HUES48 (cell line): ENCODE data around the gene EXOC8.
"Not testable (repeated sequence)": the region's sequence is repeated elsewhere in the genome, so short reads cannot be mapped to it uniquely, and the experiment has no call there.

ENCODE experiments used
- H3K27ac ChIP-seq: one replicate; pipeline ENCODE4 v1.7.0; 2013; ENCODE audit warnings: low read depth, low read length, inconsistent platforms
- H3K27me3 ChIP-seq: 2 replicates; pipeline ENCODE4 v1.6.1; 2013; ENCODE audit warnings: mild to moderate bottlenecking, low read length; ENCODE audit not compliant: control insufficient read depth, insufficient read depth
- H3K36me3 ChIP-seq: 2 replicates; pipeline ENCODE4 v1.6.1; 2013; ENCODE audit warnings: low read length; ENCODE audit not compliant: control insufficient read depth, insufficient read depth
- H3K4me1 ChIP-seq: 2 replicates; pipeline ENCODE4 v1.6.1; 2013; ENCODE audit warnings: mild to moderate bottlenecking, low read length; ENCODE audit not compliant: control insufficient read depth, insufficient read depth
- H3K4me3 ChIP-seq: 2 replicates; pipeline ENCODE4 v1.5.1; 2013; ENCODE audit warnings: mild to moderate bottlenecking, low read depth, low read length
- H3K9ac ChIP-seq: 2 replicates; pipeline ENCODE4 v1.6.1; 2013; ENCODE audit warnings: mild to moderate bottlenecking, low read depth, low read length, moderate library complexity
- H3K9me3 ChIP-seq: 2 replicates; pipeline ENCODE4 v1.6.1; 2013; ENCODE audit warnings: low read length; ENCODE audit not compliant: control insufficient read depth, insufficient read depth

Gene EXOC8

GRCh38 chr1:231351816-231352215 is 14.2 kb upstream of the EXOC8 start:
- H3K4me1 ChIP-seq = no peaks in the 10 kb centered on the region
- peaks cover 62% of the 10 kb centered on the region for H3K36me3 ChIP-seq
- no peak overlapping the region for H3K27ac ChIP-seq
- H3K9ac ChIP-seq = no peak overlapping the region
- no peak overlapping the region for H3K4me3 ChIP-seq
- H3K27me3 ChIP-seq = no peaks in the 10 kb centered on the region
- H3K9me3 ChIP-seq = no peaks in the 10 kb centered on the region

- peaks cover 74% of the 10 kb centered on the region for H3K36me3 ChIP-seq
- not testable (repeated sequence) for H3K27ac ChIP-seq, H3K9me3 ChIP-seq, H3K27me3 ChIP-seq, H3K4me3 ChIP-seq, H3K9ac ChIP-seq, H3K4me1 ChIP-seq
These were observed 11.2 kb upstream of the EXOC8 start for GRCh38 chr1:231348856-231349255.

- Histone ChIP-seq H3K36me3 (peaks cover 76% of the 10 kb centered on the region), H3K9me3 (no peaks in the 10 kb centered on the region), H3K4me1 (no peaks in the 10 kb centered on the region), H3K27ac (no peak overlapping the region), H3K9ac (no peak overlapping the region), H3K4me3 (no peak overlapping the region), H3K27me3 (no peaks in the 10 kb centered on the region)
These were observed 10.8 kb upstream of the EXOC8 start for GRCh38 chr1:231348442-231348841.

- no peak overlapping the region for H3K4me3 ChIP-seq
- no peak overlapping the region for H3K27ac ChIP-seq
- H3K27me3 ChIP-seq = no peaks in the 10 kb centered on the region
- no peaks in the 10 kb centered on the region for H3K9me3 ChIP-seq
- peaks cover 72% of the 10 kb centered on the region for H3K36me3 ChIP-seq
- no peak overlapping the region for H3K9ac ChIP-seq
- no peaks in the 10 kb centered on the region for H3K4me1 ChIP-seq
These were observed 10.3 kb upstream of the EXOC8 start for GRCh38 chr1:231347961-231348360.

- H3K27me3 ChIP-seq = no peaks in the 10 kb centered on the region
- H3K9me3 ChIP-seq = no peaks in the 10 kb centered on the region
- no peak overlapping the region for H3K27ac ChIP-seq
- peaks cover 32% of the 10 kb centered on the region for H3K36me3 ChIP-seq
- H3K4me3 ChIP-seq = no peak overlapping the region
- H3K4me1 ChIP-seq = peaks cover 13% of the 10 kb centered on the region
- no peak overlapping the region for H3K9ac ChIP-seq
These were observed 2.8 kb upstream of the EXOC8 start for GRCh38 chr1:231340328-231341013.

GRCh38 chr1:231338270-231339128 is 847 bp upstream of the EXOC8 start, which contains the start of gene SPRTN:
Gene SPRTN (plus strand): TSS chr1:231338293. CDS start chr1:231338384, 91 bp downstream.
- H3K27ac ChIP-seq = peak within 1 kb of the TSS; percentile 93
- peak within 1 kb of the TSS; percentile 84 for H3K4me3 ChIP-seq
- H3K27me3 ChIP-seq = no peaks in the 10 kb centered on the region
- peak within 1 kb of the TSS; percentile 79 for H3K9ac ChIP-seq
- H3K9me3 ChIP-seq = no peaks in the 10 kb centered on the region
- H3K4me1 ChIP-seq = peaks cover 22% of the 10 kb centered on the region
- peaks cover 19% of the 10 kb centered on the region for H3K36me3 ChIP-seq

- H3K4me1 ChIP-seq = peaks cover 29% of the 10 kb centered on the region
- peak overlapping the region; percentile 93 for H3K27ac ChIP-seq
- H3K9ac ChIP-seq = peak overlapping the region; percentile 58
- H3K9me3 ChIP-seq = no peaks in the 10 kb centered on the region
- peak overlapping the region; percentile 84 for H3K4me3 ChIP-seq
- H3K36me3 ChIP-seq = peaks cover 14% of the 10 kb centered on the region
- no peaks in the 10 kb centered on the region for H3K27me3 ChIP-seq
These were observed 595 bp downstream of the EXOC8 start for GRCh38 chr1:231337043-231337471.

GRCh38 chr1:231335663-231336602 is 1.7 kb downstream of the EXOC8 start:
- Histone ChIP-seq H3K9ac (no peak overlapping the region), H3K4me3 (peak overlapping the region; percentile 84), H3K27me3 (no peaks in the 10 kb centered on the region), H3K4me1 (peaks cover 29% of the 10 kb centered on the region), H3K36me3 (peaks cover 3% of the 10 kb centered on the region), H3K27ac (no peak overlapping the region), H3K9me3 (no peaks in the 10 kb centered on the region)

- H3K4me3 ChIP-seq = peak overlapping the region; percentile 50
- H3K4me1 ChIP-seq = peaks cover 29% of the 10 kb centered on the region
These were observed 2.7 kb downstream of the EXOC8 start for GRCh38 chr1:231334952-231335351.

GRCh38 chr1:231334079-231334666 is 3.5 kb downstream of the EXOC8 start:
- no peak overlapping the region for H3K27ac ChIP-seq

More at GRCh38 chr1:231334952-231335351, 2.7 kb downstream of the EXOC8 start:
- H3K27ac ChIP-seq = no peak overlapping the region
- no peaks in the 10 kb centered on the region for H3K27me3 ChIP-seq
- H3K36me3 ChIP-seq = no peaks in the 10 kb centered on the region
- no peak overlapping the region for H3K9ac ChIP-seq
- H3K9me3 ChIP-seq = no peaks in the 10 kb centered on the region

More at GRCh38 chr1:231334079-231334666, 3.5 kb downstream of the EXOC8 start:
- H3K36me3 ChIP-seq = no peaks in the 10 kb centered on the region
- no peaks in the 10 kb centered on the region for H3K27me3 ChIP-seq
- no peaks in the 10 kb centered on the region for H3K9me3 ChIP-seq
- H3K9ac ChIP-seq = no peak overlapping the region
- H3K4me1 ChIP-seq = peaks cover 26% of the 10 kb centered on the region
- peak overlapping the region; percentile 50 for H3K4me3 ChIP-seq
